Activated CD8-positive, alpha-beta memory T cell treated with anti-CD3 and anti-CD28 coated beads for 1 hour (primary cell): ENCODE measurements around the gene OGFRL1.

Experiments
- DNase-seq, 2 donors: peaks; one replicate each; pipeline ENCODE4 v3.0.0-alpha.2; 2020; ENCODE audit warnings: low read depth in 1 of 2; ENCODE audit errors: extremely low read depth in 1 of 2

The OGFRL1 gene

DNA sequence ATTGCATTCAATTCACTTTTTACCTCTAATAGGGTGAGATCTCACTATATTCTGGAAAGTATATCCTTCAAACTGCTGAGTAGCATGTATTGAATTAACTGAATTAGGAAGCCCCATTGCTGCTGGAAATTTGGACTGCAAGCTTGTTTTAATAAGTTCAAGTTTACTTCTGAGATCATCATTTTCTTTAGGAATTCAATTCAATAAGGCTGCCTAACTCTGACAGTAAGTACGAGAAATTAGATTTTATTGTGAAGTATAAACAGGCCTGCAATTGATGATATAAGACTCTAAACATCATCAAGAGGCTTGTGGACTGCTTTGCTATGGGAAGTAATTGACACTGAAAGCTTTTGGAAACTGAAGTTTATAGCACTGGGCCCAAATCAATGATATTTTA lies 44.4 kb downstream of the OGFRL1 start:
- DNase-seq = no peak

GRCh38 chr6:71333697-71334096 lies 45.1 kb downstream of the OGFRL1 start:
- no peak for DNase-seq

GRCh38 chr6:71334768-71335167 lies 46.2 kb downstream of the OGFRL1 start:
- DNase-seq = no peak

DNA sequence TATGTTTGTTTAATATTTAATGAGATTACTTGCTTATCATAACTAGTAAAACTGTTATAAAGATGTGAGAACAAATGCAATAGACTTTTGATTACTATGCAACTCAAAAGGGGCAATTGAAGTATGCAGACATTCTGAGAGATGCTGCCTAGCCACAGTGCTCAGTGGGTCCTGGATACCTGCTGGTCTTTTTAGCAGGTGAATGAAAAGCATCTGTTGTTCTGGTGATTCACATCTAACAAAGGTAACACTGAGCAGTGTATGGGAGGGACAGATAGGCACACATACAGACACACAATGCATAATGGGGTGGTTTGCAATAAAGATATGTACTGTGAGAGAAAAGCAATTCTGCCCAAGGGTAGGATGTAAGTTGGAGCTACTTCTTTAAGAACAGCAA lies 46.9 kb downstream of the OGFRL1 start:
- no peak for DNase-seq

GRCh38 chr6:71336901-71337300 lies 48.3 kb downstream of the OGFRL1 start:
- DNase-seq = no peak

- DNase-seq = no peak
Measured at GRCh38 chr6:71338540-71339316, 50.1 kb downstream of the OGFRL1 start.

DNA sequence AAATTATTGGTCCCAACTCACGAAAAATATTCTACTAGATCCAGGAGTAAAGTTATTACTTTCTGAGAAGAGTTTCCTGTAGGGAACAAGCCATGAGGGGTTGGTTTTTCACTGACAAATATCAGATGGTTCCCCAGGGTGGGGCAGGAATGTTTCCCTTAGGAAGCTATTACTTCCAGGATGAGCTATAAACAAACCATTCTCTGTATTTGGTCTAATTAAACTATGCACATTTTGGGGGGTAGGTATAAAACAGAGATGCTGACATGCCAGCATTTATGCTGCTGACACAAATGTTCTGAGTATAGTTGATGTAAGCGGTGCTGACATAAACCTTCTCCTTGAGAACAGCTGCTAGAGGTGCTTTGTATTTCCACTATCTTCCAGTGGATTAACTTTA lies 54.2 kb downstream of the OGFRL1 start:
- DNase-seq = no peak

DNA sequence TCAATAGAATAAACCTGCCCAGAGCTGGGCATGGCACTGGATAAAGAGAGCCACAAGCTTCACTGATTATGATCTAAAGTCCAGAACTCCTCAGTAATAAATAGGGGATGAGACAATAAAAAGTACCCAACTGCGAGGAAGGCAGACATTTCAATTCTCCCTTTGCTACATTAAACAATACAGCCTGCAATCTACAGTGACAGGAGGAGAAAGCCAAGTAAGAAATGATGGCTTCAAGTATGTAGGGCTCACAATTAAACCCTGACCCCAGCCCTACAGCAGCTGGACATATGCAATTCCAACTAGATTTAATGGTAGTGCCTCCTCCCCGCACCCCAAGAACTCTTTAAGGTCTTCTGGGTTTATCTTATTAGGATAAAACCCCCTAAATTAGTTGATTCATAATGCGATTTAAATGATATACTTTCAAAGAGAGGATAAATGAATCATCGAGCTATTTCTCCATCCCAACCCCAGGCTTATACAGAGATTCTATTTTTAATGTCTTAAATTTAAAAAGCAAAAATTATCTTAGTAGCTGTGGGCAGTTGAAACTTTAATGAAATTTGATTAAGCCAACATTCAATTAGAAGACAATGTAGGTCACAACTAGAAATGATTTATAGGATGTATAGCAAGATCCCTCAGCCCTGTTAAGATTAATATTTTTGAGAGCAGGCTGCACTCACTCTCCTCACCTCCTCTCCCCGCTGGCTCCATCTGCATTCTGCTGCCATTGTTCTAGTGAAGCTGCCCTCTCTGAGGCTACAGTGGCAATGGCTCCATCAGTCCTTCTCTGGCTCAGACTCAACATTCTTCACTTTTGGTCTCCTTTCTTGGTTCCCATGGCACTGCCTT lies 57.1 kb downstream of the OGFRL1 start:
- no peak for DNase-seq

DNA sequence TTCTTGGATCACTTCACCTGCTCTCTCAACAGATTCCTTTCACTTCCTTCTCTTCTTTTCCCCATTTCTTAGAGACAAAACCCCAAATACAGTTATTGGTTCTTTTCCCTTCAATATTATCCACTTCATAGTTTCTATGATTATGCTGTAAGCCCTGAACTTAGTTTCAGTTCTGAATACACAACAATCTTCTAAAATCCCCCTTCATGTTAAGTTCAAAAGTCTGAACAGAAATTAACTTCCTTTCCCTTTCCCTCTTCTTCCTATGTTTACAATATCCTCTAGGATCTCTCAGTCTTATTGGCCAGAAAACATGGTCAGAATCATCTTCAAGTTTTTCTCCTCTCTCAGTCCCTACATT lies 57.7 kb downstream of the OGFRL1 start:
- DNase-seq = no peak

- DNase-seq = no peak
Measured at GRCh38 chr6:71347119-71347518, 58.5 kb downstream of the OGFRL1 start.

DNA sequence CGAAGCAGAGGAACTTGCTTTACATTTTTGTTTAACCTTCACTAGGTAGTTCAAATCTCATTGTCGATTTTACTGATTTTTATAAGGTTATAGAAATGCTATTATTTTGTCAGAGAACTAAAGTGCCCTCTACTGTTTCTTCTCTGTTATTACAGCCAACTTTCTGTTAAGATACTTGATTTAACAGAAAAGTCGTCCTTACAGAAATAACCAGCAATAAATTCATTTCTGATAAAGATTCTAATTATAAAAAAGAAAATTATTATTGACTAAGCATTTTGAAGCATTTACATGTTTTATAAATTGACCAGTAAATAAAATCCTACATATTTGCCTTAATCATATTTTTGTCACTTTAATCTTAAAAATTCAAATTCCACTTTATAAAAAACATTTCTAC lies 60.8 kb downstream of the OGFRL1 start:
- no peak for DNase-seq

DNA sequence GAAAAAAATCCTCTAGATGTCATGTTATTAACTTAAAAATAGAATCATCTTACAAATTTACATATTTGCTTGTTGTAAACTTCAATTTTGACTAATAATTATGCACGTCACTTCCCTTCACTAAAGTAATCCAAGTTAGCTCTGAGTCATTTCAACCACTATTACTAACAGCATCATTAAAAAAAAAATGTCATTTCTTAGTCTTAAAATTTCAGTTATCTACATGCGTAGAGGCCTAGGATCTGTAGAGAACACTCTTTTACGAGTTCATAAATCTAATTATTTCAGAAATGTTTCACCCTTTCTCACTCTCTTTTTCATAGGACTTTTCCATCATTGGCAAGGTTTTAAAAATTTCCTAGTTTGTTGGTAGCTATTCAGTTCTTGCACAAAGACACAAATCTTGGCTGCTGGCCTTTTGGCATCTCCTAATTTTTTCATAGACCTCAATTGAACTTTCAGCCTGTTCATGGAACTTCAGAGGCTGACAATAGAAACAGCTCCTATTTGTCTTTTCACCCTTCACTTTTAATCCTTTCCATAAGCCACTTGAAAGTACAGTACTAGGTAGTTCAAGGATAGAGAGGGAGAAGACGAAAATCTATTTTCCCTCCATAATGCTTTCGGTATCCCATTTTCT lies 61.5 kb downstream of the OGFRL1 start:
- no peak for DNase-seq

- no peak for DNase-seq
Measured at GRCh38 chr6:71351190-71351589, 62.6 kb downstream of the OGFRL1 start.
